Lung (tissue), 16 donors: ENCODE measurements around the gene STX11. TPM values are rescaled to one million over a fixed set of nuclear protein-coding genes. Genes with fewer than 3 reads are reported as not detected.

Source experiments
- ATAC-seq: fragments of 200-7000 bp; cut with Tn5 transposase; one replicate; pipeline ENCODE4 v1.9.1; 2020; ENCODE audit warnings: moderate number of reproducible peaks; ENCODE audit not compliant: insufficient read depth, low FRiP score
- DNase-seq, 3 donors: peaks; one replicate each; pipeline ENCODE4 v3.0.0-alpha.2; 2013 to 2017
- H3K27ac ChIP-seq, 2 donors: one replicate each; pipeline ENCODE4 v1.5.1; 2013; ENCODE audit warnings: mild to moderate bottlenecking in 2 of 2, moderate library complexity in 2 of 2, control low read depth in 1 of 2, inconsistent platforms in 1 of 2, low read depth in 1 of 2, low read length in 1 of 2
- H3K27me3 ChIP-seq, 3 donors: one replicate each; pipeline ENCODE4 v1.5.1; 2013; ENCODE audit warnings: low read length in 2 of 3; ENCODE audit not compliant: control insufficient read depth in 3 of 3, insufficient read depth in 3 of 3
- H3K36me3 ChIP-seq, 4 donors: one replicate each; pipeline ENCODE4 v1.5.1; 2013; ENCODE audit warnings: low read length in 4 of 4, mild to moderate bottlenecking in 1 of 4, moderate library complexity in 1 of 4; ENCODE audit not compliant: control insufficient read depth in 4 of 4, insufficient read depth in 4 of 4
- H3K4me1 ChIP-seq, 5 donors: one replicate each; pipeline ENCODE4 v1.5.1; 2013; ENCODE audit warnings: low read length in 5 of 5, mild to moderate bottlenecking in 2 of 5, moderate library complexity in 1 of 5; ENCODE audit not compliant: control insufficient read depth in 5 of 5, insufficient read depth in 5 of 5
- H3K4me3 ChIP-seq: one replicate; pipeline ENCODE4 v1.5.1; 2013; ENCODE audit warnings: mild to moderate bottlenecking, control low read depth, moderate library complexity
- H3K9ac ChIP-seq, 2 donors: one replicate each; pipeline ENCODE4 v1.5.1; 2013; ENCODE audit warnings: low read length in 2 of 2, control low read depth in 1 of 2; ENCODE audit not compliant: insufficient read depth in 1 of 2
- H3K9me3 ChIP-seq, 4 donors: one replicate each; pipeline ENCODE4 v1.5.1; 2013; ENCODE audit warnings: low read length in 3 of 4, mild to moderate bottlenecking in 1 of 4, moderate library complexity in 1 of 4; ENCODE audit not compliant: control insufficient read depth in 4 of 4, insufficient read depth in 3 of 4
- WGBS, 2 donors: extraction: QIAGEN DNeasy Blood & Tissue Kit; methylation state at CpG; one replicate each; pipeline ENCODE4 v1.1.7; 2013; 5-methylcytosine and 5-hydroxymethylcytosine counted together
- long read RNA-seq, 5 donors: transcript quantifications; one replicate each; lab custom pipeline, GENCODE V29; 2026
- polyA plus RNA-seq, 2 donors: library from polyadenylated mRNA; stranded (reverse); fragments of 200-250 nt; gene quantifications; one replicate each; pipeline ENCODE4 v1.2.1, GENCODE V29; 2013
- total RNA-seq, 2 donors: library from RNA; depleted of rRNA in 1 of 2; stranded (reverse); fragments of >200 nt in 1 of 2; gene quantifications; one replicate each; pipeline ENCODE4 v1.2.1, GENCODE V29; 2014 to 2021
- TF ChIP-seq, protein P1 (sequence below): IDR thresholded peaks from 2 replicates; pipeline ENCODE4 v1.5.1; 2012; ENCODE audit warnings: mild to moderate bottlenecking; ENCODE audit errors: control extremely low read depth, extremely low read depth
- donor health status: control.
- donor health status: control.
- donor health status: Bipolar disorder and iron deficiency.
- donor health status: healthy.
- donor health status: DM: yes; HTN: yes; CAD: no.

The STX11 gene
- total RNA-seq (10 to 100 TPM; 10.6 to 45.4 TPM), polyA plus RNA-seq (10 to 100 TPM; 26.0 to 62.7 TPM)
- long read RNA-seq, donor 1: 0 reads
- long read RNA-seq, donor 2, partial matches to known transcripts: 0 of 1 reads
- long read RNA-seq, donor 2, other reads (novel, unspliced or antisense): 0 of 1 reads
- long read RNA-seq, donor 3, partial matches to known transcripts: 0 of 1 reads
- long read RNA-seq, donor 3, other reads (novel, unspliced or antisense): 0 of 1 reads
- long read RNA-seq, donor 4, partial matches to known transcripts: 0 of 1 reads
- long read RNA-seq, donor 4, other reads (novel, unspliced or antisense): 0 of 1 reads
- long read RNA-seq, donor 5, partial matches to known transcripts: 0 of 2 reads
- long read RNA-seq, donor 5, other reads (novel, unspliced or antisense): 0 of 2 reads

DNA sequence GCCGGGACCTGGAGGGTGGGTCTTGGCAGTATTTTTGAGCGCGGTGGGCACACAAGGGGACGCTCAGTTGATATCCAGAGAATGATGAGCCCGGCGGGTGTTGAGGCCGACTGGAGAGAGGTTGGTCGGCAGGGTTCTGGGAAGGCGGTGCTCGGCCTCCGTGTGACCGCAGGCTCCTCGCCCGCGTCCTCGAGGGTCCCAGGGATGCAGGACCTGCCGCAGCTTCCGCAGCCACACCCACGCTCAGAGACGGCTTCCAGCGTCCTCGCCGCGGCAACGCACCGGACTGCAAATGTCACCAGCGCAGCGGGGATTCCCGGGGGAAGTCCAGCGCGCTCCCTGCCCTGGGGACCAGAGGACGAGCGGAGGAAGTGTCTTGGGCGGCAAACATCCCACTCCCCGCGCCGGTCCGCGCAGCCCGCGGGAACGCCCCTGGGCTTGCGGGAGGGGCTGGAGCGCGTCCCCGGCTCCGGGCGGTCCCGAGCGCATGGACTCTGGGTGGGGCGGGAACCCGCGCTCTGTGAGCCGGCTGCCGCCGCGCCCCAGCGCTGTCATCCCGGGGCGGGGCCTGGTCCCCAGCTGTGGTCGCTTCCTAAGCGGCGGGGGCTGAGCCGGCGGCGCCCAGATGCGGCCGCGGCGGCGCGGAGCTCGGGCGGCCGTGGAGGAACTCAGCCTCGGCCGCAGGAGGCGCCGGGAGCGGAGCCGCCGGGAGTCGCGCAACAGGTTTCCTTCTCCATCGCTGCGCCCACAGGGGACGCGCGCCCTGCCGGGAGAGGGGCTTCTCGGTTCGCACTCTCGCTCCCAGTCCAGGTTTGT is at the start of gene STX11:
Gene STX11, plus strand, starts transcription at position 624 of the 816 bp plus-strand sequence. CDS start 36,111 bp downstream, outside the sequence.
- Histone ChIP-seq H3K9ac (peak within 1 kb of the TSS in 1 of 2 donors; percentile 69), H3K4me3 (peak within 1 kb of the TSS; percentile 84), H3K27me3 (peaks cover 0 to 7% (median 5%) of the 10 kb centered on the region in 3 donors), H3K27ac (peak within 1 kb of the TSS; percentile 85 to 98), H3K9me3 (no peaks in the 10 kb centered on the region), H3K36me3 (peaks cover 0 to 2% (median 0%) of the 10 kb centered on the region in 4 donors), H3K4me1 (peaks cover 0 to 7% (median 3%) of the 10 kb centered on the region in 5 donors)
- peak; percentile 66 to 77 (median 74) for DNase-seq
- TF ChIP-seq, protein P1, sequence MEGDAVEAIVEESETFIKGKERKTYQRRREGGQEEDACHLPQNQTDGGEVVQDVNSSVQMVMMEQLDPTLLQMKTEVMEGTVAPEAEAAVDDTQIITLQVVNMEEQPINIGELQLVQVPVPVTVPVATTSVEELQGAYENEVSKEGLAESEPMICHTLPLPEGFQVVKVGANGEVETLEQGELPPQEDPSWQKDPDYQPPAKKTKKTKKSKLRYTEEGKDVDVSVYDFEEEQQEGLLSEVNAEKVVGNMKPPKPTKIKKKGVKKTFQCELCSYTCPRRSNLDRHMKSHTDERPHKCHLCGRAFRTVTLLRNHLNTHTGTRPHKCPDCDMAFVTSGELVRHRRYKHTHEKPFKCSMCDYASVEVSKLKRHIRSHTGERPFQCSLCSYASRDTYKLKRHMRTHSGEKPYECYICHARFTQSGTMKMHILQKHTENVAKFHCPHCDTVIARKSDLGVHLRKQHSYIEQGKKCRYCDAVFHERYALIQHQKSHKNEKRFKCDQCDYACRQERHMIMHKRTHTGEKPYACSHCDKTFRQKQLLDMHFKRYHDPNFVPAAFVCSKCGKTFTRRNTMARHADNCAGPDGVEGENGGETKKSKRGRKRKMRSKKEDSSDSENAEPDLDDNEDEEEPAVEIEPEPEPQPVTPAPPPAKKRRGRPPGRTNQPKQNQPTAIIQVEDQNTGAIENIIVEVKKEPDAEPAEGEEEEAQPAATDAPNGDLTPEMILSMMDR: no peak
- 0 to 1% methylated on average over 65 to 93 of the region's 93 CpGs for WGBS, 2 donors
- peak; percentile 95 for ATAC-seq

DNA sequence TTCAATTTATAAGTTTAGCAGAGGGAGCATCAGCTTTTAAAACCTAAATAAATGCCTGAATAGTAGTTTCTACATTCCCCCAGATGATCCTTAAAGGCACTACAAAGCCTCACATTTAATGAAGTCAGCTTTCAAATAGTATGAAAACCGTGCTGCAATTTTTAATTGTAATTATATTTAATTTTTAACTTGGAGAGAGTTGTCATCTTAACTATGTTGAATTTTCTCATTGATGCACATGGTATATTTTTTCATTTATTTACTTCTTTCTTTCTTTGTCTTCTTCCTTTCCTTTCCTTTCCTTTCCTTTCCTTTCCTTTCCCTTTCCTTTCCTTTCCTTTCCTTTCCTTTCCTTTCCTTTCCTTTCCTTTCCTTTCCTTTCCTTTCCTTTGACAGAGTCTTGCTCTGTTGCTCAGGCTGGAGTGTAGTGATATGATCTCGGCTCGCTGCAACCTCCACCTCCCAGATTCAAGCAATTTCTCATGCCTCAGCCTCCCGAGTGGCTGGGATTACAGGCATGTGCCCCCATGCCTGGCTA is 47.2 kb upstream of the STX11 start:
- Histone ChIP-seq H3K9me3 (no peaks in the 10 kb centered on the region), H3K9ac (no peak overlapping the region), H3K27me3 (no peaks in the 10 kb centered on the region), H3K36me3 (no peaks in the 10 kb centered on the region), H3K4me1 (peaks cover 0 to 1% (median 0%) of the 10 kb centered on the region in 5 donors), H3K27ac (no peak overlapping the region), H3K4me3 (no peak overlapping the region)
- DNase-seq: no peak
- WGBS, 2 donors: 82 to 89% methylated on average over 4 of the region's 4 CpGs
- TF ChIP-seq, protein P1: no peak
- no peak for ATAC-seq

DNA sequence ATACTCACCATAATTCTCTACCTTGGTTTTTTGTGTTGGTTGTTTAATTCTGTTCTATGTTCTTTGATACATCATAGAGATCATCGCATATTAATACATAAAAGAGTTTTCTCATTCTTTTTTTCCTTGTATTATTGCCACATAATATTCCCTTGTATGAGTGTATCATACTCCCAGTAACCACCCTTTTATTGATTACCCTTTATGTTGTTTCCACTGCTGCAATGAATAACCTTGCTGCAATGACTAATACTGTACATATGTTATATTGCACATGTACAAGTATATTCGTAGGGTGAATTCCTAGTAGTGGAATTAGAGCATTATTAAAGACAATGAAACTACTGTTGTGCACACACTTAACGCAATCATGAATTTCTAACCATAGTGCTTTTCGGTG is 45.8 kb upstream of the STX11 start:
- H3K9ac ChIP-seq: no peak overlapping the region
- H3K27ac ChIP-seq: no peak overlapping the region
- peaks cover 0 to 1% (median 0%) of the 10 kb centered on the region in 5 donors for H3K4me1 ChIP-seq
- H3K36me3 ChIP-seq: no peaks in the 10 kb centered on the region
- DNase-seq: no peak
- no peaks in the 10 kb centered on the region for H3K9me3 ChIP-seq
- H3K4me3 ChIP-seq: no peak overlapping the region
- TF ChIP-seq, protein P1: no peak
- 51 to 63% methylated on average over 4 of the region's 4 CpGs for WGBS, 2 donors
- no peak for ATAC-seq
- H3K27me3 ChIP-seq: no peaks in the 10 kb centered on the region
